Measurements from ENCODE around the gene EEF1A2. TPM values are rescaled to one million over a fixed set of nuclear protein-coding genes. Genes with fewer than 3 reads are reported as not detected.

Gene EEF1A2
- total RNA-seq, 4 donors from 2014 or later: 0.75 to 5.0 (median 3.3) TPM

- intact Hi-C loops (cut with DNase I; ENCODE audit: low total_unique reads) (no loop called here), in situ Hi-C loops (cut with MboI; ENCODE audit: low pct_ligation_motif_present in 1 of 4, low pct_unique_long_range_greater_than_20kb in 1 of 4, low sequenced_read_pairs in 3 of 4) (no loop called here)
- Histone ChIP-seq H3K4me3 (no peak overlapping the region), H3K9me3 (no peaks in the 10 kb centered on the region), H3K4me1 (peaks cover 0 to 9% (median 0%) of the 10 kb centered on the region in 4 donors), H3K27me3 (peaks cover 74% of the 10 kb centered on the region), H3K27ac (no peak overlapping the region), H3K36me3 (no peaks in the 10 kb centered on the region)
- DNase-seq: no peak
- TF ChIP-seq POLR2AphosphoS5 (IDR thresholded peaks at IDR 0.05): no peak
- TF ChIP-seq, protein P1, sequence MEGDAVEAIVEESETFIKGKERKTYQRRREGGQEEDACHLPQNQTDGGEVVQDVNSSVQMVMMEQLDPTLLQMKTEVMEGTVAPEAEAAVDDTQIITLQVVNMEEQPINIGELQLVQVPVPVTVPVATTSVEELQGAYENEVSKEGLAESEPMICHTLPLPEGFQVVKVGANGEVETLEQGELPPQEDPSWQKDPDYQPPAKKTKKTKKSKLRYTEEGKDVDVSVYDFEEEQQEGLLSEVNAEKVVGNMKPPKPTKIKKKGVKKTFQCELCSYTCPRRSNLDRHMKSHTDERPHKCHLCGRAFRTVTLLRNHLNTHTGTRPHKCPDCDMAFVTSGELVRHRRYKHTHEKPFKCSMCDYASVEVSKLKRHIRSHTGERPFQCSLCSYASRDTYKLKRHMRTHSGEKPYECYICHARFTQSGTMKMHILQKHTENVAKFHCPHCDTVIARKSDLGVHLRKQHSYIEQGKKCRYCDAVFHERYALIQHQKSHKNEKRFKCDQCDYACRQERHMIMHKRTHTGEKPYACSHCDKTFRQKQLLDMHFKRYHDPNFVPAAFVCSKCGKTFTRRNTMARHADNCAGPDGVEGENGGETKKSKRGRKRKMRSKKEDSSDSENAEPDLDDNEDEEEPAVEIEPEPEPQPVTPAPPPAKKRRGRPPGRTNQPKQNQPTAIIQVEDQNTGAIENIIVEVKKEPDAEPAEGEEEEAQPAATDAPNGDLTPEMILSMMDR (IDR thresholded peaks at IDR 0.05): no peak
- TF ChIP-seq POLR2A (IDR thresholded peaks at IDR 0.05): no peak
- no peak for TF ChIP-seq EP300 (IDR thresholded peaks at IDR 0.05; ENCODE audit: low read depth)
- 85% methylated on average over 7 of the region's 10 CpGs; no CpG with 5 or more reads in 1 of the 2 donors for WGBS, 2 donors (ENCODE audit: low coverage in 1 of 2)
These were observed 43.4 kb downstream of the EEF1A2 start for GRCh38 chr20:63455568-63455859.

DNA sequence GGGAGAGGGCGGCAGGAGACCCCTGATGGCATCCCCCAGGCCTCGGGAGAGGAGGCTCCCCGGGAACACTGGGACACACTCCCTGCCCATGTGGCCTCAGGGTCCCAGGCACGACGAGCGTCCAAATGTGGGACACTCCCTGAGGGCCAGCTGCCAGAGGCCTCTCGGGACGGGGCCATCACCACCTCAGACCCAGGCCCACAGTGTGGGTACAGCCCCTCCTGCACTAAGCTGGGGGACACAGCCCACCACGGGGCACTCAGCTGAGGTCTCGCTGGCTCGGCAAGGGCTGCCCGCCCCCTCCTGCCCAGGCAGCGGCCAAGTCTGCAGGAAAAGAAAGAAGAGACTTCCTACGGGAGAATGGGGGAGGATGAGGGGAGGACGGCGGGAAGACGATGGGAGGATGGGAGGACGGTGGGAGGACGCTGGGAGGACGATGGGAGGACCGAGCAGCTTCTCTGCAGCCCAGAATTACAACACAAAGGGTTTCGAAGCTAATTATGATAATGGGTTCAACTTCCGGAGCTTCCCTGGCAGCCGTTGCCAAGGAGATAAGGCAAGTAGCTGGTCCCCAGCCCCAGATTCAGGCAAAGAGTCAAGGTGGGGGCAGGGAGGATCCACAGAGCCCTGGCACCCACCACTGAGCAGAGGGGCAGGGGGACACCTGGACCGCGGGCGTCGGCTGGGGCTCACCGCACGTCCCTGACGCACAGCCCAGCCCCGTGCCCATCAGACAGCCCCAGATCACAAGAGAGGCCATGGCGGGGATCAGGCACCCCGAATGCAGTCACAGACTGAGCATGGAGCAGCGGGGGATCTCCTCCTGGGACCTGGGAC lies 43.9 kb downstream of the EEF1A2 start:
- Histone ChIP-seq H3K27me3 (peaks cover 68% of the 10 kb centered on the region), H3K4me3 (no peak overlapping the region), H3K27ac (no peak overlapping the region), H3K9me3 (no peaks in the 10 kb centered on the region), H3K4me1 (peaks cover 0 to 9% (median 0%) of the 10 kb centered on the region in 4 donors), H3K36me3 (no peaks in the 10 kb centered on the region)
- in situ Hi-C loops (cut with MboI; ENCODE audit: low pct_ligation_motif_present in 1 of 4, low pct_unique_long_range_greater_than_20kb in 1 of 4, low sequenced_read_pairs in 3 of 4): no loop called here
- DNase-seq: no peak
- no peak for TF ChIP-seq POLR2AphosphoS5 (IDR thresholded peaks at IDR 0.05)
- TF ChIP-seq, protein P1 (IDR thresholded peaks at IDR 0.05): no peak
- no peak for TF ChIP-seq POLR2A (IDR thresholded peaks at IDR 0.05)
- TF ChIP-seq EP300 (IDR thresholded peaks at IDR 0.05; ENCODE audit: low read depth): no peak
- intact Hi-C loops (cut with DNase I; ENCODE audit: low total_unique reads): no loop called here
- 48 to 52% methylated on average over 4 to 35 of the region's 35 CpGs for WGBS, 2 donors (ENCODE audit: low coverage in 1 of 2)

- H3K27ac ChIP-seq: no peak overlapping the region
- intact Hi-C loops (cut with DNase I; ENCODE audit: low total_unique reads) (no loop called here), in situ Hi-C loops (cut with MboI; ENCODE audit: low pct_ligation_motif_present in 1 of 4, low pct_unique_long_range_greater_than_20kb in 1 of 4, low sequenced_read_pairs in 3 of 4) (no loop called here)
- WGBS, 2 donors (ENCODE audit: low coverage in 1 of 2): 73% methylated on average over 34 of the region's 46 CpGs; no CpG with 5 or more reads in 1 of the 2 donors
- no peaks in the 10 kb centered on the region for H3K9me3 ChIP-seq
- H3K36me3 ChIP-seq: no peaks in the 10 kb centered on the region
- H3K27me3 ChIP-seq: peaks cover 79% of the 10 kb centered on the region
- TF ChIP-seq POLR2AphosphoS5 (IDR thresholded peaks at IDR 0.05) (no peak), POLR2A (IDR thresholded peaks at IDR 0.05) (no peak), EP300 (IDR thresholded peaks at IDR 0.05; ENCODE audit: low read depth) (no peak)
- TF ChIP-seq, protein P1 (IDR thresholded peaks at IDR 0.05): no peak
- peaks cover 0 to 9% (median 0%) of the 10 kb centered on the region in 4 donors for H3K4me1 ChIP-seq
- no peak overlapping the region for H3K4me3 ChIP-seq
- no peak for DNase-seq
These were observed 45.9 kb downstream of the EEF1A2 start for GRCh38 chr20:63452821-63453523.

- TF ChIP-seq, protein P1 (IDR thresholded peaks at IDR 0.05): no peak
- TF ChIP-seq POLR2AphosphoS5 (IDR thresholded peaks at IDR 0.05): no peak
- TF ChIP-seq POLR2A (IDR thresholded peaks at IDR 0.05): no peak
- no peak for TF ChIP-seq EP300 (IDR thresholded peaks at IDR 0.05; ENCODE audit: low read depth)
- H3K27me3 ChIP-seq: peaks cover 80% of the 10 kb centered on the region
- 86% methylated on average over 17 of the region's 20 CpGs; no CpG with 5 or more reads in 1 of the 2 donors for WGBS, 2 donors (ENCODE audit: low coverage in 1 of 2)
These were observed 46.5 kb downstream of the EEF1A2 start for GRCh38 chr20:63452341-63452740.

More at GRCh38 chr20:63452341-63452740, 46.5 kb downstream of the EEF1A2 start:
- DNase-seq: no peak
- Histone ChIP-seq H3K9me3 (no peaks in the 10 kb centered on the region), H3K27ac (no peak overlapping the region), H3K4me1 (peaks cover 0 to 9% (median 0%) of the 10 kb centered on the region in 4 donors), H3K4me3 (no peak overlapping the region), H3K36me3 (no peaks in the 10 kb centered on the region)
- in situ Hi-C loops (cut with MboI; ENCODE audit: low pct_ligation_motif_present in 1 of 4, low pct_unique_long_range_greater_than_20kb in 1 of 4, low sequenced_read_pairs in 3 of 4) (no loop called here), intact Hi-C loops (cut with DNase I; ENCODE audit: low total_unique reads) (no loop called here)

Data from transverse colon (tissue), 4 donors.